Ascending aorta (tissue), 2 donors: Measurements from ENCODE around the gene CRB2. TPM values are rescaled to one million over a fixed set of nuclear protein-coding genes. Genes with fewer than 3 reads are reported as not detected.

Experiments used
- DNase-seq, 2 donors: peaks; one replicate each; pipeline ENCODE4 v3.0.0-alpha.2; 2019; ENCODE audit warnings: low spot score in 2 of 2
- H3K27ac ChIP-seq, 2 donors: fragments of 200-600 bp; sonication (generic); one replicate each; pipeline ENCODE4 v1.5.1; 2016 to 2017; ENCODE audit warnings: mild to moderate bottlenecking in 1 of 2
- H3K27me3 ChIP-seq: fragments of 200-600 bp; sonication (generic); one replicate; pipeline ENCODE4 v1.5.1; 2017
- H3K36me3 ChIP-seq, 2 donors: fragments of 200-600 bp; sonication (generic); one replicate each; pipeline ENCODE4 v1.5.1; 2016
- H3K4me1 ChIP-seq, 2 donors: fragments of 200-600 bp; sonication (generic); one replicate each; pipeline ENCODE4 v1.5.1; 2016 to 2017; ENCODE audit warnings: mild to moderate bottlenecking in 1 of 2
- H3K4me3 ChIP-seq, 2 donors: fragments of 200-600 bp; sonication (generic); one replicate each; pipeline ENCODE4 v1.5.1; 2016 to 2017; ENCODE audit warnings: mild to moderate bottlenecking in 1 of 2
- H3K9me3 ChIP-seq, 2 donors: fragments of 200-600 bp; sonication (generic); one replicate each; pipeline ENCODE4 v1.5.1; 2016
- CTCF ChIP-seq, 3 experiments: fragments of 200-600 bp in 2 of 3; fragments of 450-650 bp in 1 of 3; sonication (generic) in 2 of 3; IDR thresholded peaks; one replicate each; pipeline ENCODE4 v1.5.1; 2016 to 2019; ENCODE audit warnings: antibody characterized with exemption in 3 of 3, mild to moderate bottlenecking in 1 of 3, moderate library complexity in 1 of 3
- intact Hi-C: fragments of 100-400 bp; cut with DNase I; formaldehyde crosslinking; loops from one replicate; pipeline ENCODE4 v1.15.1; 2023
- total RNA-seq: library from RNA; depleted of rRNA; stranded (reverse); fragments of >200 nt; gene quantifications from one replicate; pipeline ENCODE4 v1.1.0, GENCODE V29; 2016

The CRB2 gene
- total RNA-seq, 1 donor from 2014 or later, result not detected

GRCh38 chr9:123424131-123424530 lies 68.1 kb downstream of the CRB2 start:
- H3K27me3 ChIP-seq, result no peaks in the 10 kb centered on the region
- intact Hi-C loops, result no loop called here
- no peaks in the 10 kb centered on the region for H3K4me1 ChIP-seq
- peak in 1 of 2 donors; percentile 35 for DNase-seq
- H3K4me3 ChIP-seq, result no peak overlapping the region
- no peak for TF ChIP-seq CTCF (IDR thresholded peaks at IDR 0.05)
- H3K9me3 ChIP-seq, result peaks cover 0 to 2% of the 10 kb centered on the region in 2 donors
- H3K27ac ChIP-seq, result no peak overlapping the region
- peaks cover 12 to 25% of the 10 kb centered on the region in 2 donors for H3K36me3 ChIP-seq

- intact Hi-C loops, result no loop called here
- H3K27ac ChIP-seq, result no peak overlapping the region
- H3K9me3 ChIP-seq, result peaks cover 0 to 3% of the 10 kb centered on the region in 2 donors
- no peak overlapping the region for H3K4me3 ChIP-seq
- H3K36me3 ChIP-seq, result peaks cover 11 to 20% of the 10 kb centered on the region in 2 donors
- no peaks in the 10 kb centered on the region for H3K4me1 ChIP-seq
- no peaks in the 10 kb centered on the region for H3K27me3 ChIP-seq
- no peak for TF ChIP-seq CTCF (IDR thresholded peaks at IDR 0.05)
- DNase-seq, result peak in 1 of 2 donors; percentile 52
Measured at GRCh38 chr9:123424552-123425225, 68.7 kb downstream of the CRB2 start.

- Histone ChIP-seq H3K4me3 (no peak overlapping the region), H3K9me3 (peaks cover 0 to 3% of the 10 kb centered on the region in 2 donors), H3K36me3 (peaks cover 4 to 14% of the 10 kb centered on the region in 2 donors), H3K4me1 (no peaks in the 10 kb centered on the region), H3K27ac (no peak overlapping the region), H3K27me3 (no peaks in the 10 kb centered on the region)
- TF ChIP-seq CTCF (IDR thresholded peaks at IDR 0.05), result no peak
- DNase-seq, result peak in 1 of 2 donors; percentile 59
- intact Hi-C loops, result no loop called here
Measured at GRCh38 chr9:123425261-123425821, 69.3 kb downstream of the CRB2 start.

GRCh38 chr9:123425836-123426365 lies 69.9 kb downstream of the CRB2 start:
- H3K4me1 ChIP-seq, result no peaks in the 10 kb centered on the region
- no peak for TF ChIP-seq CTCF (IDR thresholded peaks at IDR 0.05)
- H3K27me3 ChIP-seq, result no peaks in the 10 kb centered on the region
- peak in 1 of 2 donors; percentile 44 for DNase-seq
- H3K4me3 ChIP-seq, result no peak overlapping the region
- intact Hi-C loops, result no loop called here
- no peak overlapping the region for H3K27ac ChIP-seq
- H3K9me3 ChIP-seq, result peaks cover 0 to 3% of the 10 kb centered on the region in 2 donors
- H3K36me3 ChIP-seq, result peaks cover 8 to 10% of the 10 kb centered on the region in 2 donors

GRCh38 chr9:123426406-123426805 lies 70.4 kb downstream of the CRB2 start:
- Histone ChIP-seq H3K27me3 (no peaks in the 10 kb centered on the region), H3K27ac (no peak overlapping the region), H3K9me3 (peaks cover 0 to 3% of the 10 kb centered on the region in 2 donors), H3K4me3 (no peak overlapping the region), H3K4me1 (no peaks in the 10 kb centered on the region), H3K36me3 (peaks cover 8 to 10% of the 10 kb centered on the region in 2 donors)
- intact Hi-C loops, result no loop called here
- TF ChIP-seq CTCF (IDR thresholded peaks at IDR 0.05), result no peak
- peak in 1 of 2 donors; percentile 27 for DNase-seq

Other genes starting within 250 kb of the CRB2 start
- gene STRBP, start 87.6 kb upstream of the CRB2 start, total RNA-seq, result 0.43 TPM